IPS-11a (cell line): ENCODE data around the gene RNF217.
"Not testable (repeated sequence)": the region's sequence is repeated elsewhere in the genome, so short reads cannot be mapped to it uniquely, and the experiment has no call there.

Experiments used
- H3K4me3 ChIP-seq: one replicate; pipeline ENCODE4 v1.5.1; 2013; ENCODE audit warnings: low read depth, low read length, control low read depth

Gene RNF217, protein sequence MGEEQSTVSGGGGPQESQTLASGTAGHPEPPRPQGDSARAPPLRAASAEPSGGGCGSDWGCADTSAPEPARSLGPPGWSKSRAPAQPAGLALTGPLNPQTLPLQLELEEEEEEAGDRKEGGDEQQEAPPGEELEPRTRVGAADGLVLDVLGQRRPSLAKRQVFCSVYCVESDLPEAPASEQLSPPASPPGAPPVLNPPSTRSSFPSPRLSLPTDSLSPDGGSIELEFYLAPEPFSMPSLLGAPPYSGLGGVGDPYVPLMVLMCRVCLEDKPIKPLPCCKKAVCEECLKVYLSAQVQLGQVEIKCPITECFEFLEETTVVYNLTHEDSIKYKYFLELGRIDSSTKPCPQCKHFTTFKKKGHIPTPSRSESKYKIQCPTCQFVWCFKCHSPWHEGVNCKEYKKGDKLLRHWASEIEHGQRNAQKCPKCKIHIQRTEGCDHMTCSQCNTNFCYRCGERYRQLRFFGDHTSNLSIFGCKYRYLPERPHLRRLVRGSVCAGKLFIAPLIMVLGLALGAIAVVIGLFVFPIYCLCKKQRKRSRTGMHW

GRCh38 chr6:124961777-124962638 lies at the start of gene RNF217:
Gene RNF217, plus strand, starts transcription at chr6:124962437. Its CDS starts 108 bp downstream, at chr6:124962545.
- peak within 1 kb of the TSS; percentile 70 for H3K4me3 ChIP-seq

- H3K4me3 ChIP-seq: no peak overlapping the region
Measured at GRCh38 chr6:124913056-124913455, 49.2 kb upstream of the RNF217 start.

DNA sequence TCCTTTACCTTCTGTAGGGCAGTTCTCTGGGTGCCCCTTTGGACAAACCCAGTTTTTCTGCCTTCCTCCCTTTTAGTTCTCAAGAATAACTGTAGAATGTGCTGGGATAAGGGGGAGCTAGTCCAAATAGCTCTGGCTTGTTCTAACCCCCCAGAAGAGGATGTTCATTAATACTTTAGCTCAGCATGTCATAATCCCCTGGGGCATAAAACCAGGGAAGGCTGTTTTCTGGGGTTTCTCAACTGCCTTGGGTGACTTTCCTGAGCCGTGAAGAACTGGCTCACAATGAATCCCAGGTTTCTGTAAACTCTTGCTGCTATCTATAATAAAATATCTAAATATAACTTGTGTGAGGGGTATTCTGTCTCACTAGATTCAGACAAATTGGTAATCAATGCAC lies 44.5 kb upstream of the RNF217 start:
- no peak overlapping the region for H3K4me3 ChIP-seq

GRCh38 chr6:124919703-124920102 lies 42.5 kb upstream of the RNF217 start:
- not testable (repeated sequence) for H3K4me3 ChIP-seq

DNA sequence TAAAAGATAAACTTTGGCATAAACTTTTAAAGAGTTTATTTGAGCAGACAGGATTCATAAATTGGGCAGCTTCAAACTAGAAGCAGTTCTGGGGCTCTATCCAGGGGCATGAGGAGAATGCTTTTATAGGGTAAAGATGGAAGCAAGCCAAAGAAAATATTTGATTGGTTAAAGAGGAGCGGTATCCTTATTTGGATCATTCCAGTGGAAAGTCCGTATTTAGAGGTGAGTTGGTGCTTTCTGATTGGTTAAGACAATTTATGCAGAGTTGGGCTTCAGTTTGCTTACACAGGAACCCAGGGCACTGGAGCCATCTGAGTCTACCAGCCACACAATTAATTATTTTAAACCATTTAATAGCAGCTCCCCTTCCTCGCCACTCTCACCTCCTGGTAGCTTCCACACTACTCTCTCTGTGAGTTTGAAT lies 37.9 kb upstream of the RNF217 start:
- H3K4me3 ChIP-seq: no peak overlapping the region

- no peak overlapping the region for H3K4me3 ChIP-seq
Measured at GRCh38 chr6:124926435-124926834, 35.8 kb upstream of the RNF217 start.

DNA sequence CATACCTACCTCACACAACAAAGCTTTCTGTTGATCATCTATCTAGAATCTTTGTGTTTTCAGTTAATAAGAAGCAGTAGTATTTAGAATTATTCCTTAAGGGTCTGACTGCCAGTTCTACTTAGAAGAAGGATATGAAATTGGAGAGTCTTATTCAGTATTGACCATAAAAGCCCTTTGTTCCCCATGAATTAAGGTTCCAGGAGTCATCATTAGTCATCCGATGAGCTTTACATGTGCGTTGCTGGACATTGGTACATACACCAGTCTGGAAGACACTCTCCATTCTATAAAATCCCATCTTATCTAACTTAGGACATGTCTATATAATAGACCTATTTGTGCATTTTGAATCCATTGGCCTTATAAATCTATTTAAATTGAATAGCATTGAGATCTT lies 34.4 kb upstream of the RNF217 start:
- H3K4me3 ChIP-seq: no peak overlapping the region

DNA sequence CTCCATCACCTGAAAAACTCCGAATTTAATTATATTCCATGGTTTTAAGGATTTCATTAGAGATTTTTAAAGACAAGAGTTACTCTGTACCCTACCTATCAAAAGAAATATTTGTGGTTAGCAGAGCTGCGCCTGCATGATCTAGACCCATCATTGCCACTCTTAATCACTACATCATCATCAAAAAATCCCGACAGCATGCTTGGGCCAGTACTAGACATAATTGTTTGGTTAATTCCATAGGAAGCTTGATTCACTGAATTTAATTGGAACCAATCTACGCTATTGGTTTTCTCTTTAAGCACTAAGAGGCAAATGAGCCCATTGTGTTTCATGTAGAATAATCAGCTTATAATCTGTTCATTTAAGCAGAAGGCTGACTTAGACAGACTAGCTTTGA lies 33.4 kb upstream of the RNF217 start:
- H3K4me3 ChIP-seq: no peak overlapping the region

- H3K4me3 ChIP-seq: no peak overlapping the region
Measured at GRCh38 chr6:124937645-124938044, 24.6 kb upstream of the RNF217 start.

DNA sequence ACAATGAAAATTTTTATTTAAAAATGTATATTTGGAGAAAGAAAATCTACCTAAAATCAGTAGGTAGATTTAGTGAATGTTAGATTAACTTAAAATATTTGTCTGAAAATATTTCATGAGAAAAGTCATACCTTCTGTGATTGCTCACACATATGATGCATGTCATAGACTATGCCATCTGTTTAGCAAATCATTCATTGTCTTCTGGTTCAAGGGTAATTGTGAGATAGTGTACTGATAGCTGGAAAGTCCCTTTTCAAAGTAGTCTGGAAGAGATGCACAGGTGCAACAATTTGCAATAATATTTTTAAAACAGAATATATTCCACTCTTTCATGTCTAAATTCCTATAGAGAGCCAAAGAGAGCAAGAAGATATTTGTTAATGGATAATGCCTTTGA lies 21.0 kb upstream of the RNF217 start:
- no peak overlapping the region for H3K4me3 ChIP-seq

DNA sequence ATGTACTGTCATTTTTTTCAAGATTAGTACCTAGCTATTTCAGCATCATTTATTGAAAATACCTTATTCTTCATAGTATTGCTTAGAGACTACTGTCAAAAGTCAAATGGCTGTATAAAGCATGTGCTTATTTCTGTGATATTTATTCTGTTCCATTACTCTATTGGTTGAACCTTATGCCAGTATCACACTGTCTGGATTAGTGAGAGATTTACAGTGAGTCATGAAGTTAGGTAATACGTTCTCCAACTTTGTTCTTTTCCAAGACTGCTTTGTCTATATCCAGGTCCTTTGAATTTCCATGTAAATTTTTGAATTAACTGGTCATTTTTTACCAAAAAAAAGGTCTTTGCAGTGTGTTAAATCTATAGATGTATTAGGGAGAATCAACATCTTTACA lies 18.6 kb upstream of the RNF217 start:
- H3K4me3 ChIP-seq: no peak overlapping the region

DNA sequence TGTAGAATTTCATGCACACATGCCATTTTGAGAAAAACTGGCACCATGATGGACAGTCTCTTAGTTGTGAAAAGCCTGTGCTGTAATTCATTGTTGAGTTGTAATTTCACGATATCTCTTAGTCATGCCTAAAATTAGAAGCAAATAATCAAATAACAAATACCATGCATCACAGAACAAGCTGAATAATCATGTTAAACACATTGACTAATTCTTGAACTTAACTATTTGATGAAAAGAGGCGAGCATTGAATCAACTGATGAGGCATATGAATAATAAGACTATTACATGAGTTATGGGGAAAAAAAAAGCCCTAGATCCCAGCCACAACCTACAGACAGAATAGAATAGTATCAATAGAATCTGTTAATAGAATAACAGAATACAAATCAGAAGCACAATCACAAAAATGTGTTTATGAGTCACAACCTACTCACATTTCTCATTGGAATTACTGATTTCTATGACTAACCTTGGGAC lies 14.2 kb upstream of the RNF217 start:
- no peak overlapping the region for H3K4me3 ChIP-seq

GRCh38 chr6:124949706-124950105 lies 12.5 kb upstream of the RNF217 start:
- H3K4me3 ChIP-seq: no peak overlapping the region

DNA sequence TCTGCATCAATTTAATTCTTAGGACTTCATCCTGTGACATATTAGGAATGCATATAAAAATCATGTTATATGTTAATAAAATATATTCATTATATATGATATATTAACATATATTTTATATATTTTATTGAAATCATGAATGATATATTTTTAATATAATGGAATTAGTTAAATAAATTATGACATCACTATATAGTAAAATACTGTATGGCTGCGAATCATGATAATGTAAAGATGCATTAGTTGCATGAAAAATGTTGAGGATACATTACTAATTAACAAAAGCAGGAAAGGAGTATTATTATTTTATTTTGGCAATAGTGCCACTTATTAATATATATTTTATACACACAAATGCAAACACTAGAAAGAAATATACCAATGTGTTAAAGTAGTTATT lies 8.4 kb upstream of the RNF217 start:
- H3K4me3 ChIP-seq: no peak overlapping the region

- H3K4me3 ChIP-seq: no peak overlapping the region
Measured at GRCh38 chr6:124955108-124955856, 7.0 kb upstream of the RNF217 start.

DNA sequence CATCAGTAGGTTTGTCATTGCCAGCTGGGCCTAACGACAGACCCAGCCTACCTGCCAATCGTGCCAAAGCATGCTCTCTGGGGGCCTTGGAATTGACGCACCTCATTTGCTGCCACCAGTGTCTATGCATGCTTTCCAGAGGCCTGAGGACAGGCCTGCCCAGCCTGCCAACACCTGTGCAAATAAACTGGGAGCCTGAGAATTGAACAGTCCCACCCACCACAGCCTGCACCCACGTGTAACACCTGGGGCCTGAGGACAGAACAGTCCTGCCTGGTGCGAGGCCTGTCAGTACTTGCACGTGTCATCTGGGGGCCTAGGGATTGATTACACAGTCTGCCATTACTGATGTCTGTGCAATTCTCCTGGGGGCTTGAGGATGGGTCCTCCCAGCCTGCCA lies 6.2 kb upstream of the RNF217 start:
- H3K4me3 ChIP-seq: no peak overlapping the region

GRCh38 chr6:124958149-124958548 lies 4.1 kb upstream of the RNF217 start:
- no peak overlapping the region for H3K4me3 ChIP-seq

GRCh38 chr6:124958759-124959354 lies 3.4 kb upstream of the RNF217 start:
- H3K4me3 ChIP-seq: no peak overlapping the region

GRCh38 chr6:124960757-124961463 lies 1.3 kb upstream of the RNF217 start:
- H3K4me3 ChIP-seq: no peak overlapping the region

DNA sequence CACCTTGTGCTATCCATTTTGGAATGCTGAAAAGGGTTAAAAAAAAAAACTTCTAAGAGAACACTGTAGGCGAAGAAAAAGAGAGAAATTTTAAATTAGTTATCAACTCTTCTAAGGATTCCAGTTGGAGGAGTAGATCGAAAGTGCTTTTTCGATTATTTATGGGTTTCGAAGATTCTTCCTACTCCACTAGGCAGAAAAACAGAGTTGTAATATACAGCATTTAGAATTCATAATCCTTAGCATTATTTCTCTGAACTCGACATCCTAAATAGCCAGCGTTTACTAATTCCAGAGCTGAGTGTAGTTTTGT lies 817 bp upstream of the RNF217 start:
- H3K4me3 ChIP-seq: peak overlapping the region; percentile 70
